GM18868 (cell line): ENCODE data around the gene ITIH5.

Experiments used
- ATAC-seq: cut with Tn5 transposase; IDR thresholded peaks from one replicate; pipeline ENCODE4 v1.9.1; 2021; ENCODE audit warnings: mild to moderate bottlenecking, moderate library complexity; ENCODE audit not compliant: unreplicated experiment

ITIH5 gene

GRCh38 chr10:7635408-7636125 lies 31.2 kb downstream of the ITIH5 start:
- ATAC-seq = no peak

GRCh38 chr10:7634142-7634894 lies 32.4 kb downstream of the ITIH5 start:
- no peak for ATAC-seq

DNA sequence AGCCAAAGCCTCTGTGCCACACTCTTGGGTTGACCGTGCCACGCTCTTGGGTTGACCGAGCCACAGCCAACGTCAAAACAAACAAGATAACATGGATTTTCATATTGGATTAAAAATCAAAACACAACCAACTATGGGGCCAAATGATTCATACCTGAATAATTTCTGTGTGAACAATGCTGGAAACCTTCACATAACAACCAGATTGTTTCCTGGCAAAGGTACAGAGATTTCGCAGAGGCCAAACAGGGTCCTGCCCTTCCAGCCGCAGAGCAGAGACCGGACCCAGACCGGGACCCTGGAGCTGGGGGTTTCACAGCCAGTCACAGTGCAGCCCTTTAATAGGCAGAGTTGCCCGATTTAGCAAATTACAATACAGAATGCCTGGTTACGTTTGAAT lies 40.5 kb downstream of the ITIH5 start:
- ATAC-seq = no peak

GRCh38 chr10:7625836-7626235 lies 40.9 kb downstream of the ITIH5 start:
- no peak for ATAC-seq

- no peak for ATAC-seq
Measured at GRCh38 chr10:7625009-7625408, 41.8 kb downstream of the ITIH5 start.

- no peak for ATAC-seq
Measured at GRCh38 chr10:7622969-7623368, 43.8 kb downstream of the ITIH5 start.

- no peak for ATAC-seq
Measured at GRCh38 chr10:7618461-7618860, 48.3 kb downstream of the ITIH5 start.

DNA sequence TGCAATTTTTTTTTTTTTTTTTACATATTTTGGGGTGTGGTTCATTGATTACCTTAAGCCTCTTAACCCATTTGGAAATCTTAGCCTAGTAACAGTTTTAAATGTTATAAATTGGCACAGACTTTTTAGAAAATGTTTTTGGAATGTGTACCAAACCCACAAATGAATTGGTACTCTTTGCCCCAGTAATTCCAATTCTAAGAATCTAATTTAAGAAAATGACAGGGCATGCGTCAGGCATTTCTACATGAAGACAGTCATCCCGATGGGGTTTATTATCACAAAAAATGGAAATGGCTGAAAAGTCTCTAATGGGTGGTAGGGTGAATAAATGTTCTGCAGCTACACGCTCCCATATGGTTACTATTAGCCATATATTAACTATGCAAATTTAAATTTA lies 54.9 kb downstream of the ITIH5 start:
- ATAC-seq = no peak

DNA sequence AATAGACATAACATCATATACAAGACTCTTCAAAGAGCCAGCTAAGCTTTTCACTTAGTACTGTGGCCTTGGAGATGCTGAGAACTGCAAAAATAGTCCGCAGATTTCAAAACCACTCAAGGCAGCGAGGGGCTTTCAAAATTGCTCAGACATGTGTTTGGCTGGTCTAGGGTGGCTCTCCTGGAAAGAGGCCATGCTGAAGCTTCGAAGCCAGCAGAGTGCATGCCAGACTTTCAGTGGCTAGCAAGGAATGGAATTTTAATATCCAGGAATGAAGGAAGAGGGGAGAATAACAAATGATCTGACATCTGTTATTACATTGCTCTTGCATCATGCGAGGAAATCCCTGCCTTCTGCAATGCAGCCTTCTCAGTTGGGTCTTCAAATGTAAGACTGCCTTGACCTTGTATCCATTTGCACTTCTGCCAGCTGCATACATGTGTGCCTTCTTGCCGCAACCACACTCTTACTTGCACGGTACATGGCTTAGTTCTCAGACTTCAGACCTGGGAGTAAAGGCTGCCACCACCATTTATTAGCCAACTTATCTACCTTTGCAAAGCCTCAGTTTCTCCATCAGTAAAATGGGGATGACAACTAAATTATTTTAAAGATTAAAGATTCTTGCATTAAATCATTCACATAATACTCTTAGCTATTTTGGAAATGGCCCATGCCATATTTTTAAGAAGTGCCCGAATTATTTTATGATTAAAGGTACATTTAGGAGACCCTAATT lies 55.9 kb downstream of the ITIH5 start:
- ATAC-seq = no peak

- no peak for ATAC-seq
Measured at GRCh38 chr10:7610026-7610425, 56.7 kb downstream of the ITIH5 start.

- ATAC-seq = no peak
Measured at GRCh38 chr10:7609556-7609955, 57.2 kb downstream of the ITIH5 start.

- ATAC-seq = no peak
Measured at GRCh38 chr10:7608001-7608400, 58.8 kb downstream of the ITIH5 start.

GRCh38 chr10:7606951-7607404 lies 59.8 kb downstream of the ITIH5 start:
- no peak for ATAC-seq

- ATAC-seq = no peak
Measured at GRCh38 chr10:7605565-7606295, 61.0 kb downstream of the ITIH5 start.

GRCh38 chr10:7601023-7601656 lies 65.6 kb downstream of the ITIH5 start:
- no peak for ATAC-seq

GRCh38 chr10:7598771-7599170 lies 68.0 kb downstream of the ITIH5 start:
- no peak for ATAC-seq

DNA sequence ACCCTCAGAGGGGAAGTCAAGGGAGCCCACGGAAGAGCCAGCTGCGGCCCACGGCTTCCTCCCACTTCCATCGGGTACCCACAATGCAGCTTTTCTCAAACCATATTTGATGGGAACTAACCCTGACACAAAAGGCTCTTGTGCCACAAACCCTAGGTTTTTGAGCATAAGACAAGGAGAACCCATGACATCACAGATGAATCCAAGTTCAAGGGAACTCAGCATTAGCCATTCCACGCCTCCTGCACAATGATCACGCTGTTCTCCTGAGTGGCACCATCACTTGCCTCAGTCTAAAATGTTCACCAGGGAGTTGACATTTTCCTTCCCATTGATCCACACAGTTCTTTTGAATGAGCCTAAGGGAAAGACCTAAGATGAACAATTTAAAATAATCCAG lies 70.4 kb downstream of the ITIH5 start:
- no peak for ATAC-seq

DNA sequence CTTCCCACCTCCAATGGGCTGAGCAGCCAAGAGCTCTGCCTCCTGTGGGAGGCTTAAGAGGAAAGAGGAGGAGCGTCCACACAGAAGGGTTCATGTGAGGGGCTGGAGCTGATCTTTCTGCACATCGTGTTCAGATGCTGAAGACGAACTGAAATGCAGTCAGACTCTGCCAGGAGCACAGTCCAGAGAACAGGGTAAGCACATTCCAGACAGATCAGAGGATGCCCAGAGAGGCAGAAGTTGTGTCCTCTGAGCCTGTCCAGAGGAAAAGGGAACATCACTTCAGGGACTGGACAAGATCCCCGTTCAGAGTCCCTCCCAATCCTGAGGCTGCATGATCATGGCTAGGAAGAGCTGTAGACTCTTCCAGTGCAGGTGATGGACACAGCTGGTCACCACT lies 72.9 kb downstream of the ITIH5 start:
- ATAC-seq = no peak

- ATAC-seq = no peak
Measured at GRCh38 chr10:7593063-7593462, 73.7 kb downstream of the ITIH5 start.

DNA sequence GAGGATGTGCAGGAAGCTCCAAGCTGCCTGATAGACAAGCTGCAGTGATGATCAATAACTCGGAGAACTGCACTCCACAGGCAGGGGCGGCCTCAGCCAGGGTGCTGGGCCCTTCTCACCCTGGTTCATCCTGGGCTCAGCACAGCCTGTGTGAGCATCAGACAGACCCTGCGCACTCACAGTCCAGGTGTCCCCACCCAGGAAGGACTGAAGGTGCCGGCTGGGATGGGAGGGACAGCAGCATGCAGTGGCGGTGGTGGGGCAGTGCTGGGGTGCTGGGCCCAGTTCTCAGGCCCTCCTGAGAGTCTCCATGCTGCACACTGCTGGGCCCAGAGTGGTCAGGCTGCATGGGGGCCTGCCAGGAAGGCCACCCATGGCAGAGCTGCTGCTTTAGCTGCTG lies 74.1 kb downstream of the ITIH5 start:
- ATAC-seq = no peak

GRCh38 chr10:7590271-7590670 lies 76.5 kb downstream of the ITIH5 start:
- ATAC-seq = no peak
